Nephron (organoid): ENCODE data around the gene NIN.

ENCODE experiments used
- H3K27ac Mint-ChIP-seq, 3 experiments: 2 replicates each; pipeline ENCODE4 v1.8.0; 2020; ENCODE audit warnings: mixed read lengths in 3 of 3, mild to moderate bottlenecking in 2 of 3, moderate library complexity in 1 of 3
- H3K27me3 Mint-ChIP-seq: 2 replicates; pipeline ENCODE4 v1.8.0; 2021; ENCODE audit warnings: low read depth, mild to moderate bottlenecking, moderate library complexity, mixed read lengths
- H3K36me3 Mint-ChIP-seq: 2 replicates; pipeline ENCODE4 v1.8.0; 2020; ENCODE audit warnings: low read depth, mixed read lengths
- H3K4me1 Mint-ChIP-seq: 2 replicates; pipeline ENCODE4 v1.8.0; 2020; ENCODE audit warnings: mixed read lengths
- H3K4me3 Mint-ChIP-seq, 3 experiments: 2 replicates each; pipeline ENCODE4 v1.8.0; 2020; ENCODE audit warnings: mild to moderate bottlenecking in 3 of 3, mixed read lengths in 3 of 3, moderate library complexity in 2 of 3
- H3K9me3 Mint-ChIP-seq: 2 replicates; pipeline ENCODE4 v1.8.0; 2020; ENCODE audit warnings: mixed read lengths
- TF ChIP-seq, protein P1 (sequence below), 3 experiments: fragments of 200-600 bp; sonication (generic); IDR thresholded peaks; one replicate each; pipeline ENCODE4 v1.5.0; 2021; ENCODE audit warnings: antibody characterized with exemption in 3 of 3; ENCODE audit not compliant: unreplicated experiment in 3 of 3

The NIN gene

DNA sequence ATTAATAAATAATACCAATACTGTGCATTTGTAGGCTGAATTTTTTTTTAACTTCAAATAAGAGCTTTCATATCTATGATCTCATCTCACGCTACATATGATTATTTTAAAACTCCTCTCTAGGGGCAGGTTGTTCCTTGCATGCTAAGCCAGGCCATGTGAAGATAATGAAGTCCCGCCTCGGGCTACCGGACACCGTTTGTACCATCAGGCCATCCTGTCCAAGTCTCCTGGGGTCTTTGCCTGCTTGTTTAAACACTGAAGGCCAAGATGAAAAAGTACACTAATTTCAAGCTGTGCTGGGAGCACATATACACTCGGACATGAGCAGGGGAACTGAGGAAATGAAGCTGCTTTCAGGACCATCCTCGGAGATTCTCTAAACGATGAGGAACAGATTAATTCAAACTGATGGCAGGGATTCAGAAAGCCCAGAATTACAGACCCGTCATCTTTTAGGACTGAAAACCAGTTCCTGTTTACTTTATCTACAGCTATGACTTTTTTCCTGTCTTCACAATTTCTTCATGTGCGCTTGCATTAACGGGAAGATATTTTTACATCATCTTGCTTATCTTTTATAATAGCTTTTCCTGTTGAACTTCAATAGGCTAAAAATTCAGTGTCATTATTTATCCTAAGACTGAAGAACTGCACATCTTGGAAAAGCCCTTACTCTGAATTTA is 34.6 kb upstream of the NIN start:
- H3K27me3 Mint-ChIP-seq = peaks cover 8% of the 10 kb centered on the region

DNA sequence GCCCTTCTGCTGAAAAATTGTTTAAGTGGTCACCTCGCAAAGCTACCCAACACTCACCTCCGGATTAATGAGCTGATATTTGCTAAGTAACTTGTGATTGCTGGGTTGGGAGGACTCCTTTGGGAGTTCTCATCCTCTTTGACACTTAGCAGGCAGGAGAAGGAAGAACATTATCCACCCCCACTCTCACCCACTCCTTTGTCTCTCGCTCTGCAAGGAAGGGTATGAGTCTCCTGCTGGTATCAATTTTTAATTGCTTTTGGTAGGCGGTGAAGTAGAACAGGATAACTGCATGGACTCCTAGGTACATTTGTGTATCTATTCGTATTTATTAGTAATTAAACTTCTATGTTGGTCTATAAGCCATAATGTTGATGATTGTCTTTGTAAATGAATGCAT is 34.0 kb upstream of the NIN start:
- Mint-ChIP-seq H3K27me3 (peaks cover 2% of the 10 kb centered on the region), H3K4me1 (peaks cover 18% of the 10 kb centered on the region), H3K27ac (no peak overlapping the region), H3K36me3 (no peaks in the 10 kb centered on the region), H3K9me3 (no peaks in the 10 kb centered on the region), H3K4me3 (no peak overlapping the region)
- TF ChIP-seq, protein P1, sequence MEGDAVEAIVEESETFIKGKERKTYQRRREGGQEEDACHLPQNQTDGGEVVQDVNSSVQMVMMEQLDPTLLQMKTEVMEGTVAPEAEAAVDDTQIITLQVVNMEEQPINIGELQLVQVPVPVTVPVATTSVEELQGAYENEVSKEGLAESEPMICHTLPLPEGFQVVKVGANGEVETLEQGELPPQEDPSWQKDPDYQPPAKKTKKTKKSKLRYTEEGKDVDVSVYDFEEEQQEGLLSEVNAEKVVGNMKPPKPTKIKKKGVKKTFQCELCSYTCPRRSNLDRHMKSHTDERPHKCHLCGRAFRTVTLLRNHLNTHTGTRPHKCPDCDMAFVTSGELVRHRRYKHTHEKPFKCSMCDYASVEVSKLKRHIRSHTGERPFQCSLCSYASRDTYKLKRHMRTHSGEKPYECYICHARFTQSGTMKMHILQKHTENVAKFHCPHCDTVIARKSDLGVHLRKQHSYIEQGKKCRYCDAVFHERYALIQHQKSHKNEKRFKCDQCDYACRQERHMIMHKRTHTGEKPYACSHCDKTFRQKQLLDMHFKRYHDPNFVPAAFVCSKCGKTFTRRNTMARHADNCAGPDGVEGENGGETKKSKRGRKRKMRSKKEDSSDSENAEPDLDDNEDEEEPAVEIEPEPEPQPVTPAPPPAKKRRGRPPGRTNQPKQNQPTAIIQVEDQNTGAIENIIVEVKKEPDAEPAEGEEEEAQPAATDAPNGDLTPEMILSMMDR (IDR thresholded peaks at IDR 0.05; ENCODE audit: unreplicated experiment in 3 of 3) = no peak

More for the DNA sequence above, 34.6 kb upstream of the NIN start:
- Mint-ChIP-seq H3K4me3 (no peak overlapping the region), H3K36me3 (no peaks in the 10 kb centered on the region), H3K27ac (no peak overlapping the region), H3K9me3 (no peaks in the 10 kb centered on the region), H3K4me1 (peaks cover 12% of the 10 kb centered on the region)
- TF ChIP-seq, protein P1 (IDR thresholded peaks at IDR 0.05; ENCODE audit: unreplicated experiment in 3 of 3) = no peak

DNA sequence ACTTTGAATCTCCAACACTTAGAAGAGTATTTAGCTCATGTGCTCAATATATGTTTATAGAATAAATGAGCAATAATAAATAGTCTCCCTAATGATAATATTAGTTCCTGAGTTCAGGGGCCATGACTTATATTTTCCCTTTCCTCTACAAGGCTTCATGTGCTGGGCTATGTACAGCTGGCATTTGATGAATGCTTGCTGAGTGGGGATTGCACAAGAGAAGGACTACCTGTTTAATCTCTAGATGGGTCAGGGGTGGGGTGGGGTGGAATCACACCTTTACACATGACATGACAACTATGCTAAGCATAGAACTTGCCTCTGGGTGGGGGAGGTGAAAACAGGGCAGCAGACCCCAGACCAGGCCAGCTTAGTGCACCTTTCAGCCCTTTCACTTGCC is 33.3 kb upstream of the NIN start:
- Mint-ChIP-seq H3K4me1 (peaks cover 21% of the 10 kb centered on the region), H3K27me3 (no peaks in the 10 kb centered on the region), H3K36me3 (no peaks in the 10 kb centered on the region), H3K4me3 (no peak overlapping the region), H3K27ac (no peak overlapping the region), H3K9me3 (no peaks in the 10 kb centered on the region)
- TF ChIP-seq, protein P1 (IDR thresholded peaks at IDR 0.05; ENCODE audit: unreplicated experiment in 3 of 3) = no peak

DNA sequence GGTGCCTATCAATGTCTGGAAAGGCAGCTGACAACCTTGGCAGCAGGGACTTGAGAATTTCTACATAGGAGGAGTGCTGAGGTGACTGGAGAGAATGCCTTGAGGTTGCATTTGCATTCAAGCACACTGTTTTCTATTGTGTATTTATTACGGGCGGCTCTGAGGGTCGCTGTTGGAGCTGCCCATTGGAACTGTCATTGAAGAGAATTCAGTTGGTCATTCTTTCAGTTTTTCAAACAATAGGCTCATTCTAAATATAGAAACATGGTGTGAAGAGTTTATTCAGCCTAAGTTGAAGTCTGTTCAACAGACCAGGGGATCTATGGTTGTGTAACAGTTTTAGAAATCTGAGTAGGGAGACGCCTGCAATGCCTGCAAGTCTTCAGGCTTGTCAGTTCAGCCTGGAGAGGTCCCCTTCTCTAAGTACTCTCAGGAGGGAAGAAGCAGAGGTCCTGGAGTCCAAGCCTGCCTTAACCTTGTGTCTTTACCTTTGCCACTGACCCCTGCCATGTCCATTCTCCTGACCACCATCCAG is 31.1 kb upstream of the NIN start:
- Mint-ChIP-seq H3K27ac (no peak overlapping the region), H3K4me3 (no peak overlapping the region), H3K9me3 (no peaks in the 10 kb centered on the region), H3K4me1 (peaks cover 25% of the 10 kb centered on the region), H3K27me3 (peaks cover 3% of the 10 kb centered on the region), H3K36me3 (no peaks in the 10 kb centered on the region)
- TF ChIP-seq, protein P1 (IDR thresholded peaks at IDR 0.05; ENCODE audit: unreplicated experiment in 3 of 3) = no peak

DNA sequence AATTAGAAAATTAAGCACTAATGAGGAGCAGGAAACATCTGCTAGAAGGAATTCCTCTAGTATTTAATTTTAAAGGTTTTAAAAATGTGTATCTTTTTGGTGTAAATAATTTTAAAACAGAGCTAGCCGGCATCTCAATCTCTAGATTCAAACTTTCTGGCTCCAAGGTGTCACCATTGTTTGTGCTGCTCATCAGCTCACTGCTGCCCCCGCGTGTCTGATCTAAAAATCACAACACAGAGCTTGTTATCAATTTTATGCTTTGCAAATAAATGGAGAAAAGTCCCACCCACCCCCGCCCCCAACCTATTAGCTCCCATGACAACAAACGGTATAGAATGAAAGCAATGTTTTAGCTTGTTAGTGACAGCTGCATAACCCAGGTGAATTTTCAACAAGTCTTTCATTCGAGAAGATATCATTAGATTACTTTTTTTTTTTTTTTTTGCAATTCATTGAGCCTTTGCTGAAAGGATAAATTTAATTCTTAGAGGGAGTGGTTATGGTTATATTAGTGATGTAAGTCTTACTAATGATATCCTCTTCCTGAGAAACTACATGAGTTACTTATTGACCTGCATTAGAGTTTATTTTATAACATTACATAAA is 29.6 kb upstream of the NIN start:
- Mint-ChIP-seq H3K27me3 (peaks cover 7% of the 10 kb centered on the region), H3K4me1 (peaks cover 25% of the 10 kb centered on the region), H3K27ac (peak overlapping the region; percentile 74 to 96 (median 94)), H3K9me3 (no peaks in the 10 kb centered on the region), H3K36me3 (no peaks in the 10 kb centered on the region), H3K4me3 (peak overlapping the region; percentile 37 to 81 (median 79))
- TF ChIP-seq, protein P1 (IDR thresholded peaks at IDR 0.05; ENCODE audit: unreplicated experiment in 3 of 3) = peak; percentile 80 to 82 (median 80)
